GF-D8 (cell line): ENCODE results near the gene FMO3.

Source experiments
- DNase-seq: peaks from one replicate; lab custom pipeline; 2025; lab: John Stamatoyannopoulos, UW

Gene FMO3

DNA sequence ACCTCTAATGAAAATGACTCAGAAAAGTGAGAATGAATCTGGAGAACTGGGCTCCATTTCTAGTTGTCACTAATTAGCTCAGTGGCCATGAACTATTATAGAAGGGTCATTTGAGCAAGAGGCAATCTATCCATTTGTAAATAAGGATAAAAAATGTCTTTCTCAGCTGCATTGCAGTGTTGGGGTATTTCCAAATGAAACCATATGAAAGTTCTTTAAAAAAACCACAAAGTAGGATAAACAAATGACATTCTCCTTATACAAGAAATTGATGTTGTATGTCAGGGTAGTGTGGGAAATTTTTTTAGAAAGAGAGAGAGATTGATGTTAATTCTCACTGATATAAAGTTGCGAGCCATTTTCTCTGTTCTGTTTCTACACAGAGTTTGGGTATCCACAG is 26.0 kb downstream of the FMO3 start:
- no peak for DNase-seq

DNA sequence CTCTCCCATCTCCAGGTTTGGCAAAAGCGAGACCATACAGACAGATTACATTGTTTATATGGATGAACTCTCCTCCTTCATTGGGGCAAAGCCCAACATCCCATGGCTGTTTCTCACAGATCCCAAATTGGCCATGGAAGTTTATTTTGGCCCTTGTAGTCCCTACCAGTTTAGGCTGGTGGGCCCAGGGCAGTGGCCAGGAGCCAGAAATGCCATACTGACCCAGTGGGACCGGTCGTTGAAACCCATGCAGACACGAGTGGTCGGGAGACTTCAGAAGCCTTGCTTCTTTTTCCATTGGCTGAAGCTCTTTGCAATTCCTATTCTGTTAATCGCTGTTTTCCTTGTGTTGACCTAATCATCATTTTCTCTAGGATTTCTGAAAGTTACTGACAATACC is 26.4 kb downstream of the FMO3 start:
- no peak for DNase-seq

DNA sequence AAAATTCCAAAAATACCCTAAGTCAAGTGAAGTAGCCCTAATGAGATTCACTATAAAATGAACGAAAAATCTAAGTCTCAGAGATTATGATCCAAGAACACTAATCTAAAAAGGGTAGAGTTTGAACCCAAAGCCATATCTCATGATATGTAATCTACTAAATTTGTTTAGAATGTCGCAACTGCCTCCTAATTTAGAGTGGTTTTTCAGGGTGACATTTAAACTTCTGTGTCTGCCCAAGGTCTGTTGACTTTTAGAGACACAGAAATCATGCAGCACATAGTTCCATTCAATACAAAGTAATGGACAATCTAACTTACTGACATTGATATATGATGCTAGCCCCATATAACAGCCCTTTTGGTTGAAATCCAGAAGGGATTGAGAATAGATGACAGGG is 28.9 kb downstream of the FMO3 start:
- no peak for DNase-seq

DNA sequence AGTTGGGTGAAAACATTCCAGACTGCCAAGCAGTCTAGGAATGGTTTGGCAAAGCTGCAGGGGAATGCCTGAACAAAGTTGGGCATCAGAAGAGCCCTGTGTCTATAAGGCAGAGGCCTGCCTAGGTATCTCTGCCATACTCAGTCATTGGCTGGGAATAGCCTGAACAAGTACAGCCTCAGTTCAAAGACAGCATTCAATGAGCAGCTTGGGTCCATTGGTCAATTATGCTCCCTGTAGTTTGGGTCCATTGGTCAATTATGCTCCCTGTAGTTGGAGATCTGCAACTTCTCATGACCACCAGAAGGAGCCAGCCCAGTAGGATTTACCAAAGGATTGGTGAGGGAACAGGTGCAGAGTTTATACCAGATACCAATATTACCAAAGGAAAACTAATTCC is 31.6 kb downstream of the FMO3 start:
- no peak for DNase-seq

DNA sequence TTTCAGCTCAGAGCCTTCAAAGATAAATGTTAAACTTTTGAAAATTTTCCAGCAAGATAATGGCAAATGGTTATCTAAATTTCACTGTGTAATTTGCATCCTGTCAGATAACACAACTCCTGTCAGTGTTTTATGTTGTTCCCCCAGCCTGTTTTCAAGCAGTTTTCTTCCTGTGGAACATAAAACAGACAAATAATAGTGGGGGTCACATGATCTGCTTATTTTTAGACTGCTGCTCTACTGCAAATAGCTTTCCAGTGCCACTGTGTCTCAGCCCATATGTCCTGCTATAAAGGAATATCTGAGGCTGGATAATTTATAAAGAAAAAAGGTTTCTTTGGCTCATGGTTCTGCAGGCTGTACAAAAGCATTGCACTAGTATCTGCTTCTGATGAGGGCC is 32.2 kb downstream of the FMO3 start:
- no peak for DNase-seq

DNA sequence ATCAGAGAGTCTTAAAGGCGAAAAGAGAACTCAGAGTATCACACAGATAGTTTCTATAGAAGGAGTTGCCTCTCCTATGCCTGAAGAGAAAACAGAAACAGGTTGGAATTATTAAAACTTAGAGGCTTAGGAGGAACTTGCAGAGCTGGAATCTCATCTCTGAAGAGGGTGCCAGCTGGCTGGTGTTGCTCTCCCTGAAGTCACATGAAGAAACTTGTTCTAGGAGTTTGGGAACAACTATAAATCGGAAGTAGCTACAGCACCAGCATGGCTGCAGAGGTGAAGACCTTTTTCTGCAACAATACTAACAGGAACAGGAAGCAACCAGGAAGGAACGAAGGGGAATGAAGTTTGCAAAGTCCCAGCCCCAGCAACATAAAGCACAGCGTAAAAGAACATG is 35.8 kb downstream of the FMO3 start:
- no peak for DNase-seq

DNA sequence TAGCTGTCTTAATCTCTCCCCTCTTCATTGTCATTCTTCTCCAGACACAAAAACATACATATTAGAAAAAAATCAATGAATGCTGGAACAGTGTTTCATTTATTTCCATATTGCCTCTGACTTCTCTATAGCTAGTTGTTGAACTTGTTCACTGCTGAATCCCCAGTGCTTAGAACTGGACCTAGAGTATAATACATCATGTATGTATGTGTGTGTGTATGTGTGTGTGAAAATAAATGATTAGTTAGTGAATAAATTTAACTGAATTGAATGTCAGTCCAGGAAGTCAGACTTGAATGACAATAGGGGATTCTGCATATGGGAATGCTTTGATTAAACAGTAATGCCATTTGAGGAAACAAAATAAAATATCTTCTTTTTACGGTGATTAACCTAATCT is 36.4 kb downstream of the FMO3 start:
- no peak for DNase-seq

DNA sequence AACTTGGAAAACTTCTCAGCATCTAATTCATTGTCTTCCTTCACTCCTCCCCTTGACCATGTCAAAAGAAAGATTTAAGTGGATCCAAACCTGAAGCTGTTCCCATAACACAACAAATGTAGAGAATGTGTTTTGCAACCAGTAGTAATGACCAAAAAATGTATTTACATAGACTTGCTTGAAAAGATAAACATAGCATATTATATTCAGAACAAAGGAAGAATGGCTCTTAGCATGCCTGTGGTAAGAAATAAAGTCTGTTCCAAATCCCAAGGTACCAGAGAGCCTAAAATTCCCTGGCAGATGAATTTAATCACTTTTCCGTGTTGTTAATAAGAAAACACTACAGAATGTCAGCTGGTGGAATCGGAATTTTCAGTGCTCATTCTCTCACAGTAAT is 36.8 kb downstream of the FMO3 start:
- no peak for DNase-seq

DNA sequence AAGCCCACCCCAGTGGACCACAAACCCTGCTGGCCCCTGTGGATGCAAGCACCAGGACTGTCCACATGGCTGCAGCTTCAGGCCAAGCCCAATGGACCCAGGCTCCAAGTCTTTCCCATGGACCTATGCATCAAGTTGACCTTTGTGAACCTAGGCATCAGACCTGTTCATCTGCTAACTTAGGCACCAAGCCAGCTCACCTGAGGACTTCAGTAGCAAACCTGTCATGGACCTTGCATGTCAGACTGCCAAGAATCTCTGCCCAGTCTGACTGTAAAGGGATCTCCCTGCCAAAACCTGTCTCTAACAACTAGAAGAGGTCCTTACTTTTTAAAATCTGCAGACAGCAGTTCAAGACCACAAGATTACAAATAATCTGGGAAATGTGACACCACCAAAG is 37.8 kb downstream of the FMO3 start:
- DNase-seq, result no peak

DNA sequence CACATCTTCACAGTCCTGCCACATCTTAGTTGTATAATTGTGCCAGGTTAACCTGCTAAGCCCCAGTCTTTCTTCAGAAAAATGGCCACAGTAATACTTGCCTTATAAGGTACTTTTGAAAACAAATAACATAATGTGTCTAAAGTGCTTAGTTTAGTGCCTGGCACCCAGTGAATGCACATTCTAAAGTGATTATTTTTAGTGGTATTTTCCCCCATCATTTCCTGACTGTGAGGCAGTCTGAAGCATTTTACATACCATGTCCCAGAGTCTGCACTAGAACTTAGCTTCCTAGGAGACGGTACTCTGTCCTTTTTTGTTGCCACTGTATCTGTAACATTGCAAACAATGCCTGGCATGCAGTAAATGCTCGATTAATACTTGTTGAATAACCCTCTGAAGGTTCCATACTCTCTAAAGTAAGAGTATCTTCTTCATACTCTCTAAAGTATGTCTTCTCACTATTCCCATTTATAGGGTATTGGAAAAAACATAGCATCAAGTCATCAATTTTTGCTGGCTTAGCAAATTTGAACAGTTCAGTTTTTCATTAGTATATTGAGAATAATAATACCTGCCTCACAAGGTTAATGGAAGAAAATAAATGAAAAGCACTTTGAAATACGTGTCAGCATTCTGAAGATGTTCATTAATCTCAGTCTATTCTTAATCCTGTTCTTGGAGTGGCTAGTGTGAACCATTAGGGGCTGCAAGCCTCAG is 43.7 kb downstream of the FMO3 start:
- DNase-seq, result no peak

DNA sequence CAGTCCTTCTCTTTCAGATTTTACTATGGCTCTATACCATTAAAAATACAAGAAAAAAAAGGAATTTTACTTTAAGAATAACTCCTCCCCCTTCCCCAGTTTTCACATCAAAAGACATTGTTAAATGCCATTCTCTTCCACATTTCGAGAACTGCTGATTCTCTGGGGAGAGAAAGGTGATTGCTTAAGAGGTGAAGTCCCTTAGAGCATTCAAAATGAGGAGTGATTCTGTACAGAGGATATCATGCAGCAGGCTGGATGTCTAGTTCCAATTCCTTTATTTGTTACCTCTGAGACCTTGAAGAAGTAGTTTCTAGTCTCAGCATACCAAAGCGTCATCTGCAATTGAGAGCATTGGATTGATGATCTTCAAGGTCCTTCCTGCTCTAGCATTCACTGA is 46.9 kb downstream of the FMO3 start:
- no peak for DNase-seq

DNA sequence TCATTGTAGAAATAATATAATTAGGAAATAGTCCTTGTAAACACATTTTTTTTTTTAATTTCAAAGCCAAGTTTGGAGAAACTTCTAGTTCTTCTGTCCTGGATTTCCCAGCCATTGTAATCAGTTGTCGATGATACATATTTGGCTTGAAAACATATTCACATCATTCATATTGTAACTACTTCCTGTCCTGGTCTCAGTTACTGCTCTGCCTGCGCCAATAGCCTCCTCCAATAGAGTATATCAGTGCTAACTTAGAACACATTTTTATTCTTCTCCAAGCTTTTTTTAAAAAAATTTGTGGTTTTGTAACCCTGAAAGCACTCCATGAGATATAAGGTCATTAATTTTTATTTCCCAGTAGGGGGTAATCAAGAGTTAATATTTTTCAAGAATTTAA is 48.3 kb downstream of the FMO3 start:
- DNase-seq, result no peak

DNA sequence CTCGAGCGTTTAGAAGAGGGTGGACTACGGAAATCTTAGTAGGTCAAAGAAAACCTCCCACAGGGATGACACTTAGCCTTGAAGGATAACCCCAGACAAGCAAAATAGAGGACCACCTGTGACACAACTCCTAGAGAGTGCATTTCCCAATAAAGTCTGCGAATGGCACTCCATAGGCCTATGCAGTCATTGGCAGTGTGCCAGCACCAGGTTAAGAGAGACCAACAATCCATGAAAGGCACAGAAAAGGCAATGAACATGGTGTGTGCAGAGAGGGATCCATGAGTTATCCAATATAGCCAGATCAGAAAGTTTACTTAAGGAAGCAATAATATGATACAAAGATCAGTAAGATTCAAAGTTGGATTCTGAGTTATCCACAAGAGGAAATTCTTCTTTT is 49.2 kb downstream of the FMO3 start:
- DNase-seq, result no peak

DNA sequence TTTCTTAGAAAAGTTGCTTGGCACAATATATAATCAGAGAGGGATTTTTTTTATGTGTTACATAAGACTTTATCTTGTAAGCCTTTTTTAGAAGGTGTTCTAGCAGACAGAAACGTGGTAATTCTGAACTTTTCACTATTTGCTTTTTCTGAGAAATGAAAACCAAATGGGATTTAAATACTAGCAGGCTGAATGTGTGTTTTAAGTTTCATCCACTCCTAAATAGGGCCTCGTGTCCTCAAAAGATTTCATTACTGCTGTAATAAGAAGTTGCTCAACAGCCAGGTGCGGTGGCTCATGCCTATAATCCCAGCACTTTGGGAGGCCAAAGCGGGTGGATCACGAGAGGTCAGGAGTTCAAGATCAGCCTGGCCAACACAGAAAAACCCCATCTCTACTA is 49.7 kb downstream of the FMO3 start:
- no peak for DNase-seq

DNA sequence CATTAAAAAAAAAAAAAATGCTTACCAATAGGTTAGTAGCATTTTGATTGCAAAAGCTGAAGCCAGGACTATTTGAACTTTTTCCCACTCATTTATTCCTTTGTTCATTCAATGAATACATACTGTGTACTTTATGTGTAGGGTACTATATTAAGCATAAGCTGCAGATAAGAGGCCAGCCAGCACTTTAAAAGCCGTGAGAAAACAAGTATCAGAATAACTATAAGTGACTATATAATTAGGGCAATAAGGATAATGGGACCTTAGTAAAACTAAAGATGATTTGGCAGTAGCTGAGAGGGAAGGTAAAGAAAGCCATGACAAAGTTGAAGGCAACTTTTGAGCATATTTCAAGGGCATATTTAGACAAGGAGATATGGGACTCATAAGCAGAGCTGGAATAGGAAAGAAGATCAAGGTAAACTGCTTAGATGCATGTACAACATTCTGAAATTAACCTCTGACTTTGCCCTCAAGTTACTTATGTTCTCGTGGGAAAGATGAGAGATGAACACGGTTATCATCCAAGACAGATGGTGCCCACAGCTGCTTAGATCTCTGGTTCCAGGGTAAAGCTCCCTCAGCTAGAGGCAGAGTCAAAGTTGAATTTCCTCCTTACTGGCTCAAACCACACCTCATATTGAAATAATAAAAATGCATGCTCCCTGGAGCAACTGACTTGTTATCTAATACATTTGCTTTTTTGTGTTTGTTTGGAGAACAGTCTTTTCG is 50.4 kb downstream of the FMO3 start:
- no peak for DNase-seq

DNA sequence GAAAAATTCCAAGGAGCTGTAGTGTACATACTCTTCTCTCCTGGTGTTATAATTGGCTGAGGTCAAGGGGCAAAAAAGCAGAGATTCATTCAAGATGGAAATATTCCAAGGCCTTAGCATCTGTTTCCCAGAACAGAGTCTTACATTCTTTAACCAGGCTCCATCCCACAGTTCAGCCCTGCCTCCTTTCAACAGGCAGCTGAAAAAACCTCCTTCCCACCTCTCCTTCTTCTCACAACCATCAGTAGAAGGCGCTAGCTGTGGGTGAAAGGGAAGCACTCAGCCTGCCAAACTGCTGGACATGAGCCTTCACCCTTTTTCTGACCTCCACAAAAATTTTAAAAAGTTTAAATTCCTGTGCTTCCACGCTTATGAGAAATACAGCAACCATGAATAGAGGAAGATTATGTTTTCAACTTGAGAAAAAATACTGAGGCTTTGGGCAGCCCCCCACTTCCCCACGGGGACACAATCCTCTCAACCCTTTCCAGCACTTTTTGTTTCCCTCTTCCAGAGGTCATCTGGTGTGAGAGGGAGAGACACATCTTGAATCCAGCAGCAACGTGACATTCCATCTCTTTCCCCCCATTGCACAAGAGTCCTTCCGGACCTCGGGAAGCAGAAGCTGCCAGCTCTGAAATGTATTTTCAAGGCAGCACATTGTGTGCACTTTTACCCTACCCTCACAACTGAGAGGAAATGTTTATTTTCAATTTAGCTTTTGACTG is 51.1 kb downstream of the FMO3 start:
- DNase-seq, result no peak

DNA sequence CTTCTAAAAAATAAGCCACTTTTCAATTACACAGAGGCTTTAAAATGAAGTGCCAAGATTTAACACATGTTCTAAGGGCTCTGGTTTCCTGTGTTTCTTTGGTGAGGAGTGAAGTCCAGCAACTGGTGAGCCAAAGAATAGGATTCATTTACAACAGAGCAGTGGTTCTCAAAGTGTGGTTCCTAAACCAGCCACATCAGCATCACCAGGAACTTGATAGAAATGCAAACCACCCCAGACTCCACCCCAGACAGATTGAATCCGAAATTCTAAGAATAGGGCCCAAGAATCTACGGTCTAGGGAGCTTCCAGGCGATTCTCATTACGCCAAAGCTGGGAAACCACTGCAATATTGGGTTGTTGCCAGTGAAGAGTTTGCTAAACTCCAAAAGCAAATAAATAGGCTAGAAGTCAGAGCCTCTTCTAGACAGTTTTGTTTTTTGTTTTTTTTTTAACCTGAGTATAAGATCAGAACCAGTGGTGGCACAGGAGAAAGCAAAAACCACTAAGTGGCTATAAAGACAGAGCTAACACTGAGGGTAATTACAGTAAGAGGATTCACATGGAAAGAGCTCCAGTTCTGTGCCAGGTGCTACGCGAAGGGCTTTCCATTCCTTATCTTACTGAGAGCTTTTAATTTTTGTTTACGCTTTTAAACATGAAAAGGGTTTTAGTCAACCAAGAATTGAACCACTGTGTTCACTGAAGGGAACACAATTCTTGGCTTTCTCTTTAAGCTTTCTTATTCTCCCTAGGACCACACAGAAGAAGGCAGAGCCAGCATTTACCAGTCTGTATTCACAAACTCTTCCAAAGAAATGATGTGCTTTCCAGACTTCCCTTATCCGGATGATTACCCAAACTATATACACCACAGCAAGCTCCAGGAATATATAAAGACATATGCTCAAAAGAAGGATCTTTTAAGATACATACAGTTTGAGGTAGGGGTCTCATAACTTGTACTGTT is 52.0 kb downstream of the FMO3 start:
- DNase-seq, result no peak

DNA sequence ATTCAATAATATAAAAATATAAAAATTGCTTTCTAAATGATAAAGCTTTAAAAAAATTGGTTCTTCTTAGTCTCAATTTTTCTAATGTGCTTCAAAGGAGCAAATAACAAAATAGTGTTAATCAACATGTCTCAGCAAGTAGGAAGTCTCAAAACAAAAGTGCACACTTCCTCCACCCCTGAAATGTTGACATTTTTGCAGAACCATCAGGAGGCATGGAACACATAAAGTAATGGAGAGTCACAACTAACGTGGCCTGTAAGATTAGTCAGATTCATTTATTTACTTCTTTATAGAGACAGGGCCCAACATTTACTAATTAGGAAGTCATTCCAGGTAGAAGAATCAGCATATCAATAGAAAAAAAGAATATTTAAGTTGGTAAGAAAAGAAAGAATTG is 59.5 kb downstream of the FMO3 start:
- DNase-seq, result no peak

DNA sequence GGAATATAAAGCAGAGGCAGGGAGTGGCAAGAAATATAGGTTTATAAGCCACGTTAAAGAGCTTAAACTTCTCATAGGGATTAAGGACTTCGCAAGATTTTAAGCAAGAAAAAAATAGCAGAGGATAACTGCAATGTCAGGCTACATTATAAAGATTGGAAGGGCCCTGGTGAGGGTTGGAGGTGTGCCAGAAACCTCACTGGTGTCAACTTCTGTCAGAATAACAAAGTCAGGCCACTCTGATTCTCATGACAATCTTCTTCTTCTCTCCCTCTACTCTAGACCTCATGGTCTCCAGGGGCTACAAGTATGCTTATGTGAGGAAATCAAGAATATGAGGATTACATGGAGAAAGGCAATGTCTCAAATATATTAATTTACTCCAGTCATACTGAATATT is 61.8 kb downstream of the FMO3 start:
- DNase-seq, result no peak

DNA sequence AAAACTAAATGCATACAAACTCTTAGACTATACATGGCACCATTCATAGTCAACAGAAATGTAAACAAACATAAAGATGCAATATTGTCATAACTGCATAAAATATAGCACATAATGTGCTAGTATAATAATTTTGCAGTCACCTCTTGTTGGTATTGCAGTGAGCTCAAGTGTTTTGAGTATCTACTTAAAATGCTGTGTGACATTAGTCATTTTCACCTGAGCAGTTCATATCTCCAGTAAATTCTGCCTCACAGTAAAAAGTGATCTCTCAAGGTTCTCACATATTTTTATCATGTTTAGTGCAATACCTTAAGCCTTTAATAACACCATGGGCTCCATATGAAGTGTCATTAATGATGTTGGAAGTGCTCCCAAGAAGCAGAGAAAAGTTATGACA is 64.8 kb downstream of the FMO3 start:
- DNase-seq, result no peak

DNA sequence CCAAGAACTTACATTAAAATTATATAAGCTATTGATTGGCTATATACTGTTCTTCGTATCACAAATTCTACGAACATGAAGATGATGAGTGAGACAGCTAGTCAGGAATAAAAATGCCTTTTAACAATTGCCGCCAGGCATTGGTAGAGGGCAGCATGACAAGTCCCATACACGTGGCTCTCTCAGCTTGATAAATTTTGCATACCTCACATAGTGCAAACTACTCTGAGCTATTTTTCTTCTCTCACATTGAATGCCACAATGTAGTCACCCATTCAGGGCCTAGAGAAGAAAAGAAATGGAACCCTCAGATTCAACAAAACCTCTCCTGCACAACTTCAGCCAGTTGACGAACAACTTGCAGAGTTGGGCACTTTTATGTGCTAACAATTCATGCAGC is 67.4 kb downstream of the FMO3 start:
- DNase-seq, result no peak

DNA sequence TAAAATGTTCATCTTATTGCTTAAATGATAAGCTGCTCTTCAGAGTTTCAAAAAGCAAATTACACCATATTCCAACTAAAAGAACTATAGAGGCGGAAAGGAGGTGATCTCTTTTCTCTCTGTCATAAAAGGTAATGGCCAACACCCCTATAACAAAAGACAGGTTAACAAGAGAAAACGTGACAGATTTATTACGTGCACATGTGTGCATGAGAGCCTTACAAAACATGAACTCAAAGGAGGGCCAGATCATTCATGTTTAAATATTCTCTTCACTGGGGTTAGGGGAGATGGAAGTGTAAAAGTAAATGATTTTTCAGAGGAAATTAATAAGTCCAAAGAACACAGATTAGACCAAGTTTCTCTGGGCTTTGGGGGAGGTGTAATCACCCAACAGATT is 67.8 kb downstream of the FMO3 start:
- no peak for DNase-seq
